Suprapubic skin (tissue), 4 donors: ENCODE data around the gene MYBPH.

Experiments
- CTCF ChIP-seq, 2 donors: fragments of 200-600 bp in 1 of 2; fragments of 450-650 bp in 1 of 2; sonication (generic) in 1 of 2; IDR thresholded peaks; one replicate each; pipeline ENCODE4 v1.5.1; 2016 to 2019; ENCODE audit warnings: antibody characterized with exemption in 2 of 2, mild to moderate bottlenecking in 1 of 2, moderate library complexity in 1 of 2
- EP300 ChIP-seq: sonication (generic); formaldehyde crosslinking; IDR thresholded peaks from one replicate; pipeline ENCODE4 v1.6.1; 2017; ENCODE audit warnings: antibody characterized with exemption
- POLR2A ChIP-seq, 2 donors: fragments of 450-650 bp; IDR thresholded peaks; one replicate each; pipeline ENCODE4 v1.6.1; 2017; ENCODE audit warnings: antibody characterized with exemption in 2 of 2, mild to moderate bottlenecking in 2 of 2, moderate library complexity in 2 of 2
- POLR2AphosphoS5 ChIP-seq, 3 donors: sonication (generic); formaldehyde crosslinking; IDR thresholded peaks; one replicate each; pipeline ENCODE4 v1.6.1; 2017; ENCODE audit warnings: antibody characterized with exemption in 3 of 3

- TF ChIP-seq CTCF (IDR thresholded peaks at IDR 0.05): no peak
- TF ChIP-seq POLR2A (IDR thresholded peaks at IDR 0.05): no peak
- no peak for TF ChIP-seq EP300
- TF ChIP-seq POLR2AphosphoS5 (IDR thresholded peaks at IDR 0.05): no peak
Measured at GRCh38 chr1:203200916-203201315, 25.3 kb upstream of the MYBPH start.
